Uterus (tissue), 4 donors: Measurements from ENCODE around the gene UFSP1. TPM values are rescaled to one million over a fixed set of nuclear protein-coding genes. Genes with fewer than 3 reads are reported as not detected.

Experiments
- DNase-seq, 2 donors: peaks; one replicate each; pipeline ENCODE4 v3.0.0-alpha.2; 2019 to 2020
- H3K27ac ChIP-seq, 2 donors: fragments of 200-600 bp; sonication (generic); 1 replicate in 1 of 2; 2 replicates in 1 of 2; pipeline ENCODE4 v1.5.1; 2016 to 2018
- H3K27me3 ChIP-seq, 2 donors: fragments of 200-600 bp; sonication (generic); one replicate each; pipeline ENCODE4 v1.5.1; 2018 to 2019; ENCODE audit warnings: control low read depth in 1 of 2
- H3K36me3 ChIP-seq, 2 donors: fragments of 200-600 bp; sonication (generic); one replicate each; pipeline ENCODE4 v1.5.1; 2019; ENCODE audit warnings: control low read depth in 1 of 2
- H3K4me1 ChIP-seq, 2 donors: fragments of 200-600 bp; sonication (generic); one replicate each; pipeline ENCODE4 v1.5.1; 2018 to 2019; ENCODE audit warnings: control low read depth in 1 of 2
- H3K4me3 ChIP-seq, 2 donors: fragments of 200-600 bp; sonication (generic); 1 replicate in 1 of 2; 2 replicates in 1 of 2; pipeline ENCODE4 v1.5.1; 2018 to 2019; ENCODE audit warnings: mild to moderate bottlenecking in 1 of 2
- H3K9me3 ChIP-seq, 2 donors: fragments of 200-600 bp; sonication (generic); one replicate each; pipeline ENCODE4 v1.5.1; 2019; ENCODE audit warnings: control low read depth in 1 of 2
- POLR2A ChIP-seq, 2 donors: fragments of 450-650 bp; IDR thresholded peaks; one replicate each; pipeline ENCODE4 v1.6.1; 2016; ENCODE audit warnings: antibody characterized with exemption in 2 of 2, mild to moderate bottlenecking in 1 of 2, moderate library complexity in 1 of 2
- intact Hi-C: fragments of 100-400 bp; cut with DNase I; formaldehyde crosslinking; loops from one replicate; pipeline ENCODE4 v1.15.1; 2023; ENCODE audit warnings: low total_unique reads
- total RNA-seq, 4 donors: library from RNA; depleted of rRNA in 3 of 4; stranded (reverse); fragments of >200 nt in 3 of 4; gene quantifications; one replicate each; pipeline versions ENCODE4 v1.1.0 to v1.2.4, GENCODE V29; 2014 to 2023
- TF ChIP-seq, protein P1 (sequence below), 4 experiments: fragments of 200-600 bp in 2 of 4; fragments of 450-650 bp in 2 of 4; sonication (generic) in 2 of 4; IDR thresholded peaks; one replicate each; pipeline ENCODE4 v1.5.1; 2016 to 2019; ENCODE audit warnings: antibody characterized with exemption in 4 of 4, mild to moderate bottlenecking in 2 of 4, moderate library complexity in 1 of 4
- donor health status: DM: yes; HTN: yes; CAD: no.

Gene UFSP1
- total RNA-seq, 4 donors from 2014 or later = 4.8 to 9.7 (median 5.0) TPM; not detected in 1

DNA sequence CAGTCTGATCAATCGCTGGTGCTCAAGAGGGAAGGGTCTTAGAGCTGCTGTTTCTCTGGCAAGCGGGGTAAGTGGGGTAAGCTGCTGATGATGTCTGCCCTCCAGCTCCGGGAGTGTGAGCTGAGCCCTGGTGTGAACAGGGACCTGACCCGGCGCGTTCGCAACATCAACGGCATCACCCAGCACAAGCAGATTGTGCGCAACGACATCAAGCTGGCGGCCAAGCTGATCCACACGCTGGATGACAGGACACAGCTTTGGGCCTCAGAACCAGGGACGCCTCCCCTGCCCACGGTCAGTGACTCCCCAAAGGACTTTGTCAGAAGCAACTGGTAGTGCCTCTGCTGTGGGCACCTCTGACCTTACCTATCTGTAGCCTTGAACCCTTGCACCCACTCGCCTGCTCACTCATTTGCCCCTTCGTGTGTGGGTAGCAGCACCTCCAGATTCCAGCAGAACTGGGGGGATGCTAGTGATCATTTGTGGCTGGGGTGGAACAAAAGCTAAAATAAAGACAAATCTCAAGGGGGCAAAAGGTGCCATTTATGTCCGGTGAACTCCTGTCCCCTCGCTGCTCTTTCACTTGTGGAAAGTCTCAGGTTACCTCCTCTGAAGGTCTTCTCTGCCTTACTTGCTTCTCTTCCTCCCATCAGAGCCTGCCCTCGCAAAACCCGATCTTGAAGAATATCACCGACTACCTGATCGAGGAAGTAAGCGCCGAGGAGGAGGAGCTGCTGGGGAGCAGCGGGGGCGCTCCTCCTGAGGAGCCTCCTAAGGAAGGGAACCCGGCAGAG lies 3.2 kb downstream of the UFSP1 start:
- Histone ChIP-seq H3K4me3 (no peak overlapping the region), H3K9me3 (no peaks in the 10 kb centered on the region), H3K27ac (no peak overlapping the region), H3K27me3 (no peaks in the 10 kb centered on the region), H3K36me3 (no peaks in the 10 kb centered on the region), H3K4me1 (peaks cover 0 to 13% of the 10 kb centered on the region in 2 donors)
- intact Hi-C loops = no loop called here
- no peak for DNase-seq
- TF ChIP-seq POLR2A (IDR thresholded peaks at IDR 0.05) = no peak
- TF ChIP-seq, protein P1, sequence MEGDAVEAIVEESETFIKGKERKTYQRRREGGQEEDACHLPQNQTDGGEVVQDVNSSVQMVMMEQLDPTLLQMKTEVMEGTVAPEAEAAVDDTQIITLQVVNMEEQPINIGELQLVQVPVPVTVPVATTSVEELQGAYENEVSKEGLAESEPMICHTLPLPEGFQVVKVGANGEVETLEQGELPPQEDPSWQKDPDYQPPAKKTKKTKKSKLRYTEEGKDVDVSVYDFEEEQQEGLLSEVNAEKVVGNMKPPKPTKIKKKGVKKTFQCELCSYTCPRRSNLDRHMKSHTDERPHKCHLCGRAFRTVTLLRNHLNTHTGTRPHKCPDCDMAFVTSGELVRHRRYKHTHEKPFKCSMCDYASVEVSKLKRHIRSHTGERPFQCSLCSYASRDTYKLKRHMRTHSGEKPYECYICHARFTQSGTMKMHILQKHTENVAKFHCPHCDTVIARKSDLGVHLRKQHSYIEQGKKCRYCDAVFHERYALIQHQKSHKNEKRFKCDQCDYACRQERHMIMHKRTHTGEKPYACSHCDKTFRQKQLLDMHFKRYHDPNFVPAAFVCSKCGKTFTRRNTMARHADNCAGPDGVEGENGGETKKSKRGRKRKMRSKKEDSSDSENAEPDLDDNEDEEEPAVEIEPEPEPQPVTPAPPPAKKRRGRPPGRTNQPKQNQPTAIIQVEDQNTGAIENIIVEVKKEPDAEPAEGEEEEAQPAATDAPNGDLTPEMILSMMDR (IDR thresholded peaks at IDR 0.05) = no peak

DNA sequence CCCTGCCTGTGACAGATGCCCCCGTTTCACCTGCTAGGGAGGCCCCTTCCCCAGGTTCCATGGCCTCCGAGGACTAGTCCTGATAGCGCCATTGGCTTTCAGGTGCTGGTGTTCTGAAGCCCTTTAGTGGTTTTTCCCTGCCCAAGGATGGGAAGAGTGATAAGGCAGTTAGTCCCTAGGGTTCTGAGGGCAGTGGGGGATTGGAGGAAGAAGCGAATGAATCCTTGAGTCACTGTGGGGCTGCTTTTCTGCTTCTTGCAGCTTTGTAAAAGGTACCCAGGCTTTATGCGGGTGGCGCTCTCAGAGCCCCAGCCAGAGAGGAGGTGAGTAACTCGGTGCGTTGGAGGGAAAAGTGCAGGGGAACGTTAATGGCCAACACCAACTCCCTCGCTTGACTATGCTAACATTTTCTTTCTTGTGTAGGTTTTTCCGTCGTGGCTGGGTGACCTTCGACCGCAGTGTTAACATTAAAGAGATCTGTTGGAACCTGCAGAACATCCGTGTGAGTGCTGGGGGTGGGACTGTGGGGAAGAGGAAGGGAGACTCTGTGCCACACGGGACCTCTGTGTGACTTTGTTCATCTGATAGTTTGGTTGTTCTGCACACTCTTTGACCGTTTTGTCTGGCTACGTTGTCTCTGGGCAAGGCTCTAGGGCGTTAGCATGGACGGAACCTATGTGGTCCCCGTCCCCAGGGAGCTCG lies 3.9 kb downstream of the UFSP1 start:
- H3K4me3 ChIP-seq = no peak overlapping the region
- no peak for TF ChIP-seq POLR2A (IDR thresholded peaks at IDR 0.05)
- TF ChIP-seq, protein P1 (IDR thresholded peaks at IDR 0.05) = no peak
- no peaks in the 10 kb centered on the region for H3K27me3 ChIP-seq
- H3K9me3 ChIP-seq = no peaks in the 10 kb centered on the region
- H3K27ac ChIP-seq = no peak overlapping the region
- intact Hi-C loops = no loop called here
- peaks cover 0 to 13% of the 10 kb centered on the region in 2 donors for H3K4me1 ChIP-seq
- no peak for DNase-seq
- no peaks in the 10 kb centered on the region for H3K36me3 ChIP-seq

DNA sequence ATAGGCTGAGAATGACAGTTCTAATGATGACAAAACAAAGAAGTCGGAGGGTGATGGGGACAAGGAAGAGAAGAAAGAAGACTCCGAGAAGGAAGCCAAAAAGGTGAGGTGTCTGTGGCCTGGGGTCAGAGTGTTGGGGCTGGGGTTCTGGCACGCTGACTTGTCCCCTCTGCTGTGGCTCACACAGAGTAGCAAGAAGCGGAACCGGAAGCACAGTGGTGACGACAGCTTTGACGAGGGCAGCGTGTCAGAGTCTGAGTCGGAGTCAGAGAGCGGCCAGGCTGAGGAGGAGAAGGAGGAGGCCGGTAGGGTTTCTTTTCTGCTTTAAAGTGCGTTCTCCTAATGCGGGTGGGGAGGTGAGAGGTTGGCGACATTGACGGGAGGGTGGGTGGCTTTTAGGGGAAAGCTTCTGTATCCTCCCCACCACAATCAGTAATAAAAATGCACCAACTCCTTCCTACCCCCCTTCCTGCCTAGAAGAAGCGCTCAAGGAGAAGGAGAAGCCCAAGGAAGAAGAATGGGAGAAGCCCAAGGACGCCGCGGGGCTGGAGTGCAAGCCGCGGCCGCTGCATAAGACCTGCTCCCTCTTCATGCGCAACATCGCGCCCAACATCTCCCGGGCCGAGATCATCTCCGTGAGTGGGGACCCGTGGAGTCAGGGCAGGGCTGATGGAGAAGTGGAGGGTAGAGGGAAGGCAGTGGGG lies 4.6 kb downstream of the UFSP1 start:
- TF ChIP-seq POLR2A (IDR thresholded peaks at IDR 0.05) = no peak
- TF ChIP-seq, protein P1 (IDR thresholded peaks at IDR 0.05) = no peak
- Histone ChIP-seq H3K27ac (no peak overlapping the region), H3K4me3 (no peak overlapping the region), H3K36me3 (no peaks in the 10 kb centered on the region), H3K27me3 (no peaks in the 10 kb centered on the region), H3K9me3 (no peaks in the 10 kb centered on the region), H3K4me1 (peaks cover 0 to 13% of the 10 kb centered on the region in 2 donors)
- DNase-seq = no peak
- intact Hi-C loops = no loop called here

DNA sequence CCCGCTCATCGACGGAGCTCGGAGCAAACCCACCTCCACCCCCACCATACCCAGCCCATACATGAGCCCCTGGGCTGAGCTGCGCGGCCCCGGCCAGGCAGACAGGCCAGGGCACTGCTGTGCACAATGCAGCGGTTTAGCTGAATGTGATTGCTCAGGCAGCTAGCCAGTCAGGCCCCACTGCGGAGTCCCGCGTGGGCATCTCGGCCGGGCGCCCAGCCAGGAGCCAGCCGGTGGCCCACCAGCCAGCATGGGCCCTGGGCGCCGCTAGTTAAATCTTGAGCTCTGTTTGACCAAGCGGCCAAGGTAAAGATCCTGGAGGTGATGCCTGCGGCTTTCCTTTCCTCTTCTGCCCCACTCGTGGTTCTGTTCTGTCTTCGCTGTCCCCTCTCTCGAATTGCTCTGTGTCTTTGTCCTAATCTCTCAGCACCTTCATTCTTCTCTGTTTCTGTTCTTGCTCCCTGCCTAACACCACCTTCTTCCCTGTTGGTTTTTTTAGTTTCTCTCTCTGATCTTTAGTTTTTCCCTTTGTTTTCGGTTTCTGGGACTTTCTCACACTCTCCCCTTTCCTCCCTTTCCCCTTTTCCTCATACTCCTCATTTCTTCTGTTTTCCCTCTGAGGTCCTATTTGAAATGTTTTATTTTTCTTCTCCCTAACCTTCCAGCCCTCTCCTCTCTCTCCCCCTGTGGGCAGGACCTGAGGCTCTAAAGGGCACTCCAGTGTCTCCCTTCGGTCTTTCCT lies 6.6 kb downstream of the UFSP1 start:
- no peaks in the 10 kb centered on the region for H3K36me3 ChIP-seq
- H3K4me1 ChIP-seq = peaks cover 0 to 3% of the 10 kb centered on the region in 2 donors
- intact Hi-C loops = no loop called here
- TF ChIP-seq, protein P1 (IDR thresholded peaks at IDR 0.05) = no peak
- TF ChIP-seq POLR2A (IDR thresholded peaks at IDR 0.05) = no peak
- no peak overlapping the region for H3K27ac ChIP-seq
- no peak for DNase-seq
- no peaks in the 10 kb centered on the region for H3K9me3 ChIP-seq
- no peak overlapping the region for H3K4me3 ChIP-seq
- H3K27me3 ChIP-seq = no peaks in the 10 kb centered on the region
